GM21723 (cell line): ENCODE results near the gene UBE2F.
"Not testable (repeated sequence)": the region's sequence is repeated elsewhere in the genome, so short reads cannot be mapped to it uniquely, and the experiment has no call there.

Source experiments
- ATAC-seq: cut with Tn5 transposase; IDR thresholded peaks from one replicate; pipeline ENCODE4 v1.9.1; 2021; ENCODE audit warnings: mild to moderate bottlenecking, moderate library complexity; ENCODE audit not compliant: unreplicated experiment

Gene UBE2F

GRCh38 chr2:237943395-237944094 is 23.3 kb upstream of the UBE2F start:
- ATAC-seq: no peak

GRCh38 chr2:237944302-237944701 is 22.5 kb upstream of the UBE2F start:
- ATAC-seq: no peak

- no peak for ATAC-seq
Observed at GRCh38 chr2:237946423-237946822, 20.4 kb upstream of the UBE2F start.

GRCh38 chr2:237951354-237951753 is 15.5 kb upstream of the UBE2F start:
- not testable (repeated sequence) for ATAC-seq

- no peak for ATAC-seq
Observed at GRCh38 chr2:237951878-237952277, 14.9 kb upstream of the UBE2F start.

GRCh38 chr2:237952851-237953250 is 14.0 kb upstream of the UBE2F start:
- ATAC-seq: no peak

- no peak for ATAC-seq
Observed at GRCh38 chr2:237955640-237956401, 11.0 kb upstream of the UBE2F start.

GRCh38 chr2:237956402-237956736 is 10.4 kb upstream of the UBE2F start:
- ATAC-seq: no peak

GRCh38 chr2:237961637-237962036 is 5.2 kb upstream of the UBE2F start:
- ATAC-seq: no peak

GRCh38 chr2:237962432-237963084 is 4.3 kb upstream of the UBE2F start:
- no peak for ATAC-seq

- not testable (repeated sequence) for ATAC-seq
Observed at GRCh38 chr2:237963490-237963991, 3.3 kb upstream of the UBE2F start.

- ATAC-seq: no peak
Observed at GRCh38 chr2:237964194-237964577, 2.6 kb upstream of the UBE2F start.

GRCh38 chr2:237964578-237965404 is 2.0 kb upstream of the UBE2F start:
- no peak for ATAC-seq

GRCh38 chr2:237965844-237966243 is 970 bp upstream of the UBE2F start:
- ATAC-seq: not testable (repeated sequence)

- peak; percentile 24 for ATAC-seq
Observed at GRCh38 chr2:237966250-237966564, 607 bp upstream of the UBE2F start.

GRCh38 chr2:237967463-237967951 is 693 bp downstream of the UBE2F start:
- no peak for ATAC-seq

GRCh38 chr2:237968048-237968862 is 1.4 kb downstream of the UBE2F start:
- peak; percentile 47 for ATAC-seq

- no peak for ATAC-seq
Observed at GRCh38 chr2:237971661-237972060, 4.8 kb downstream of the UBE2F start.

GRCh38 chr2:237972211-237972610 is 5.4 kb downstream of the UBE2F start:
- ATAC-seq: no peak

- no peak for ATAC-seq
Observed at GRCh38 chr2:237972936-237973335, 6.1 kb downstream of the UBE2F start.
